Mononuclear cell (primary cell): ENCODE results near the gene STRAP. TPM values are rescaled to one million over a fixed set of nuclear protein-coding genes. Genes with fewer than 3 reads are reported as not detected.
"Not testable (repeated sequence)": the region's sequence is repeated elsewhere in the genome, so short reads cannot be mapped to it uniquely, and the experiment has no call there.

Source experiments
- H3K27me3 ChIP-seq: 2 replicates; pipeline ENCODE4 v1.6.0; 2011; ENCODE audit warnings: low read length, control low read depth; ENCODE audit not compliant: insufficient read depth
- H3K4me1 ChIP-seq: 2 replicates; pipeline ENCODE4 v1.5.1; 2011; ENCODE audit warnings: mild to moderate bottlenecking, low read length, control low read depth; ENCODE audit not compliant: insufficient read depth
- H3K4me3 ChIP-seq: 2 replicates; pipeline ENCODE4 v1.5.1; 2011; ENCODE audit warnings: mild to moderate bottlenecking, low read length, moderate library complexity
- H3K9me3 ChIP-seq: 2 replicates; pipeline ENCODE4 v1.5.1; 2011; ENCODE audit warnings: low read depth, mild to moderate bottlenecking, control low read depth, low read length
- total RNA-seq: library from RNA; depleted of rRNA; stranded (reverse); fragments of >200 nt; gene quantifications from one replicate; pipeline ENCODE4 v1.2.3, GENCODE V29; 2012

The STRAP gene
- total RNA-seq, 1 donor, result 59.0 TPM

- Histone ChIP-seq H3K4me1 (no peaks in the 10 kb centered on the region), H3K9me3 (no peaks in the 10 kb centered on the region), H3K27me3 (no peaks in the 10 kb centered on the region), H3K4me3 (no peak overlapping the region)
Measured at GRCh38 chr12:15856097-15856982, 25.8 kb upstream of the STRAP start.

- Histone ChIP-seq H3K27me3 (no peaks in the 10 kb centered on the region), H3K4me3 (no peak overlapping the region), H3K9me3 (no peaks in the 10 kb centered on the region), H3K4me1 (no peaks in the 10 kb centered on the region)
Measured at GRCh38 chr12:15858353-15858752, 23.8 kb upstream of the STRAP start.

GRCh38 chr12:15859116-15859515 lies 23.1 kb upstream of the STRAP start:
- no peak overlapping the region for H3K4me3 ChIP-seq
- H3K4me1 ChIP-seq, result peaks cover 6% of the 10 kb centered on the region
- no peaks in the 10 kb centered on the region for H3K9me3 ChIP-seq
- H3K27me3 ChIP-seq, result no peaks in the 10 kb centered on the region

GRCh38 chr12:15861404-15861803 lies 20.8 kb upstream of the STRAP start:
- no peak overlapping the region for H3K4me3 ChIP-seq
- H3K4me1 ChIP-seq, result peaks cover 7% of the 10 kb centered on the region
- H3K27me3 ChIP-seq, result no peaks in the 10 kb centered on the region
- H3K9me3 ChIP-seq, result no peaks in the 10 kb centered on the region

- no peaks in the 10 kb centered on the region for H3K9me3 ChIP-seq
- H3K4me3 ChIP-seq, result no peak overlapping the region
- no peaks in the 10 kb centered on the region for H3K27me3 ChIP-seq
- peaks cover 7% of the 10 kb centered on the region for H3K4me1 ChIP-seq
Measured at GRCh38 chr12:15862840-15863239, 19.3 kb upstream of the STRAP start.

- H3K4me1 ChIP-seq, result peaks cover 7% of the 10 kb centered on the region
- H3K4me3 ChIP-seq, result no peak overlapping the region
- H3K9me3 ChIP-seq, result no peaks in the 10 kb centered on the region
- H3K27me3 ChIP-seq, result no peaks in the 10 kb centered on the region
Measured at GRCh38 chr12:15863372-15863771, 18.8 kb upstream of the STRAP start.

- Histone ChIP-seq H3K4me1 (peaks cover 7% of the 10 kb centered on the region), H3K4me3 (no peak overlapping the region), H3K27me3 (no peaks in the 10 kb centered on the region), H3K9me3 (no peaks in the 10 kb centered on the region)
Measured at GRCh38 chr12:15863984-15864383, 18.2 kb upstream of the STRAP start.

- peaks cover 7% of the 10 kb centered on the region for H3K4me1 ChIP-seq
- H3K4me3 ChIP-seq, result no peak overlapping the region
- no peaks in the 10 kb centered on the region for H3K9me3 ChIP-seq
- H3K27me3 ChIP-seq, result no peaks in the 10 kb centered on the region
Measured at GRCh38 chr12:15868186-15868585, 14.0 kb upstream of the STRAP start.

GRCh38 chr12:15873556-15873955 lies 8.6 kb upstream of the STRAP start:
- Histone ChIP-seq H3K9me3 (no peaks in the 10 kb centered on the region), H3K4me3 (no peak overlapping the region), H3K27me3 (no peaks in the 10 kb centered on the region), H3K4me1 (no peaks in the 10 kb centered on the region)

GRCh38 chr12:15874556-15875145 lies 7.5 kb upstream of the STRAP start:
- not testable (repeated sequence) for H3K4me1 ChIP-seq, H3K9me3 ChIP-seq, H3K4me3 ChIP-seq, H3K27me3 ChIP-seq

GRCh38 chr12:15875863-15876262 lies 6.3 kb upstream of the STRAP start:
- Histone ChIP-seq H3K4me3 (no peak overlapping the region), H3K27me3 (no peaks in the 10 kb centered on the region), H3K9me3 (no peaks in the 10 kb centered on the region), H3K4me1 (no peaks in the 10 kb centered on the region)

GRCh38 chr12:15879413-15879812 lies 2.8 kb upstream of the STRAP start:
- peaks cover 17% of the 10 kb centered on the region for H3K4me1 ChIP-seq
- H3K27me3 ChIP-seq, result no peaks in the 10 kb centered on the region
- no peak overlapping the region for H3K4me3 ChIP-seq
- no peaks in the 10 kb centered on the region for H3K9me3 ChIP-seq

GRCh38 chr12:15880721-15881120 lies 1.5 kb upstream of the STRAP start:
- Histone ChIP-seq H3K9me3 (no peaks in the 10 kb centered on the region), H3K4me1 (peaks cover 17% of the 10 kb centered on the region), H3K27me3 (no peaks in the 10 kb centered on the region), H3K4me3 (no peak overlapping the region)

- Histone ChIP-seq H3K4me3 (no peak overlapping the region), H3K27me3 (no peaks in the 10 kb centered on the region), H3K4me1 (peaks cover 21% of the 10 kb centered on the region), H3K9me3 (no peaks in the 10 kb centered on the region)
Measured at GRCh38 chr12:15883536-15883935, 1.3 kb downstream of the STRAP start.

- H3K27me3 ChIP-seq, result no peaks in the 10 kb centered on the region
- H3K4me1 ChIP-seq, result peaks cover 20% of the 10 kb centered on the region
- H3K4me3 ChIP-seq, result no peak overlapping the region
- H3K9me3 ChIP-seq, result no peaks in the 10 kb centered on the region
Measured at GRCh38 chr12:15886372-15887042, 4.3 kb downstream of the STRAP start.
